Smooth muscle cell (in vitro differentiated cells): ENCODE results near the gene UNK. TPM values are rescaled to one million over a fixed set of nuclear protein-coding genes. Genes with fewer than 3 reads are reported as not detected.
A peak's percentile ranks its signal among the peaks of the same experiment; 100 is the strongest.

Experiments used
- DNase-seq: peaks from one replicate; lab custom pipeline; 2025; ENCODE audit not compliant: unreplicated experiment; lab: John Stamatoyannopoulos, UW
- H2AFZ ChIP-seq: fragments of 200-600 bp; sonication (generic); 2 replicates; pipeline ENCODE4 v1.6.0; 2016; ENCODE audit warnings: antibody characterized with exemption, low read depth, mild to moderate bottlenecking
- H3F3A ChIP-seq: fragments of 200-600 bp; sonication (generic); 2 replicates; pipeline ENCODE4 v1.6.0; 2017; ENCODE audit warnings: antibody characterized with exemption, low read depth
- H3K27ac ChIP-seq: fragments of 200-600 bp; sonication (generic); 2 replicates; pipeline ENCODE4 v1.5.1; 2016; ENCODE audit warnings: low read depth, mild to moderate bottlenecking
- H3K27me3 ChIP-seq: fragments of 200-600 bp; sonication (generic); 2 replicates; pipeline ENCODE4 v1.6.1; 2016; ENCODE audit warnings: low read depth, mild to moderate bottlenecking
- H3K36me3 ChIP-seq: fragments of 200-600 bp; sonication (generic); 2 replicates; pipeline ENCODE4 v1.5.1; 2016; ENCODE audit warnings: low read depth
- H3K4me1 ChIP-seq: fragments of 200-600 bp; sonication (generic); 2 replicates; pipeline ENCODE4 v1.5.1; 2016; ENCODE audit warnings: low read depth
- H3K4me2 ChIP-seq: fragments of 200-600 bp; sonication (generic); 2 replicates; pipeline ENCODE4 v1.6.0; 2016; ENCODE audit warnings: mild to moderate bottlenecking
- H3K4me3 ChIP-seq: fragments of 200-600 bp; sonication (generic); 2 replicates; pipeline ENCODE4 v1.5.1; 2016; ENCODE audit warnings: mild to moderate bottlenecking
- H3K79me2 ChIP-seq: fragments of 200-600 bp; sonication (generic); 2 replicates; pipeline ENCODE4 v1.6.0; 2016; ENCODE audit warnings: low read depth, mild to moderate bottlenecking
- H3K9ac ChIP-seq: fragments of 200-600 bp; sonication (generic); 2 replicates; pipeline ENCODE4 v1.6.0; 2016; ENCODE audit warnings: low read depth
- H3K9me3 ChIP-seq: fragments of 200-600 bp; sonication (generic); replicated peaks from 2 replicates; pipeline ENCODE4 v1.5.1; 2016; ENCODE audit warnings: low read depth
- H4K20me1 ChIP-seq: fragments of 200-600 bp; sonication (generic); 2 replicates; pipeline ENCODE4 v1.6.0; 2016; ENCODE audit warnings: low read depth
- CTCF ChIP-seq: fragments of 200-600 bp; sonication (generic); IDR thresholded peaks from 2 replicates; pipeline ENCODE4 v1.5.1; 2017; ENCODE audit warnings: borderline replicate concordance, mild to moderate bottlenecking, antibody characterized with exemption; ENCODE audit not compliant: insufficient read depth, poor library complexity, severe bottlenecking
- WGBS: methylation state at CpG from one replicate; pipeline ENCODE4 v1.1.7; 2016; ENCODE audit warnings: low lambda C conversion rate; 5-methylcytosine and 5-hydroxymethylcytosine counted together
- polyA plus RNA-seq: library from polyadenylated mRNA; unstranded; fragments of >200 nt; fragmentation: Nextera tagmentation; extraction: Ambion mirVana; gene quantifications from 2 replicates; pipeline ENCODE4 v1.2.1, GENCODE V29; 2016
- total RNA-seq: library from RNA; depleted of rRNA; stranded (reverse); fragments of >200 nt; gene quantifications from 2 replicates; pipeline ENCODE4 v1.2.3, GENCODE V29; 2014

Gene UNK
- total and polyA plus RNA-seq, 2 experiments from 2014 or later = 26.8 to 39.5 TPM

GRCh38 chr17:75825149-75825552 is 40.5 kb downstream of the UNK start:
- no peak overlapping the region for H2AFZ ChIP-seq
- TF ChIP-seq CTCF = no peak
- no peaks in the 10 kb centered on the region for H3F3A ChIP-seq
- H3K9me3 ChIP-seq = no peaks in the 10 kb centered on the region
- H4K20me1 ChIP-seq = no peaks in the 10 kb centered on the region
- H3K9ac ChIP-seq = no peak overlapping the region
- H3K36me3 ChIP-seq = no peaks in the 10 kb centered on the region
- no peak overlapping the region for H3K4me2 ChIP-seq
- WGBS = 100% methylated on average over 8 of the region's 13 CpGs
- H3K4me3 ChIP-seq = no peak overlapping the region
- no peaks in the 10 kb centered on the region for H3K27me3 ChIP-seq
- no peaks in the 10 kb centered on the region for H3K79me2 ChIP-seq
- no peak for DNase-seq
- no peaks in the 10 kb centered on the region for H3K4me1 ChIP-seq
- H3K27ac ChIP-seq = no peak overlapping the region

- Histone ChIP-seq H3K4me1 (no peaks in the 10 kb centered on the region), H3K79me2 (no peaks in the 10 kb centered on the region), H3K27ac (no peak overlapping the region), H3K9me3 (no peaks in the 10 kb centered on the region), H3F3A (no peaks in the 10 kb centered on the region), H3K4me2 (no peak overlapping the region), H2AFZ (no peak overlapping the region), H3K9ac (no peak overlapping the region), H4K20me1 (no peaks in the 10 kb centered on the region), H3K36me3 (no peaks in the 10 kb centered on the region), H3K4me3 (no peak overlapping the region), H3K27me3 (no peaks in the 10 kb centered on the region)
- TF ChIP-seq CTCF = no peak
- no peak for DNase-seq
- 90% methylated on average over 12 of the region's 12 CpGs for WGBS
Measured at GRCh38 chr17:75825748-75826370, 41.3 kb downstream of the UNK start.

GRCh38 chr17:75826561-75827307 is 42.1 kb downstream of the UNK start:
- no peaks in the 10 kb centered on the region for H3K9me3 ChIP-seq
- no peak overlapping the region for H3K27ac ChIP-seq
- no peak overlapping the region for H2AFZ ChIP-seq
- no peak for DNase-seq
- no peak for TF ChIP-seq CTCF
- no peaks in the 10 kb centered on the region for H3K27me3 ChIP-seq
- peak overlapping the region; percentile 77 for H3K4me2 ChIP-seq
- H3K4me1 ChIP-seq = no peaks in the 10 kb centered on the region
- no peaks in the 10 kb centered on the region for H3K79me2 ChIP-seq
- H3K4me3 ChIP-seq = no peak overlapping the region
- WGBS = 88% methylated on average over 14 of the region's 14 CpGs
- no peak overlapping the region for H3K9ac ChIP-seq
- no peaks in the 10 kb centered on the region for H3F3A ChIP-seq
- H3K36me3 ChIP-seq = no peaks in the 10 kb centered on the region
- H4K20me1 ChIP-seq = no peaks in the 10 kb centered on the region
